Measurements from ENCODE around the gene SLC35D3.
A peak's percentile ranks its signal among the peaks of the same experiment; 100 is the strongest.
"Not testable (repeated sequence)": the region's sequence is repeated elsewhere in the genome, so short reads cannot be mapped to it uniquely, and the experiment has no call there.

SLC35D3 gene

GRCh38 chr6:136901212-136901784 is 20.8 kb upstream of the SLC35D3 start:
- DNase-seq (ENCODE audit: low spot score): no peak
- no peak for TF ChIP-seq CTCF (IDR thresholded peaks at IDR 0.05; ENCODE audit: extremely low read depth, insufficient read depth, missing control alignments)
- in situ Hi-C loops (cut with MboI; ENCODE audit: low pct_unique_long_range_greater_than_20kb, low sequenced_read_pairs, unreplicated experiment): no loop called here

GRCh38 chr6:136904477-136904876 is 17.6 kb upstream of the SLC35D3 start:
- in situ Hi-C loops (cut with MboI; ENCODE audit: low pct_unique_long_range_greater_than_20kb, low sequenced_read_pairs, unreplicated experiment); DNase-seq (ENCODE audit: low spot score): not testable (repeated sequence)

- no peak for TF ChIP-seq CTCF (IDR thresholded peaks at IDR 0.05; ENCODE audit: extremely low read depth, insufficient read depth, missing control alignments)
- in situ Hi-C loops (cut with MboI; ENCODE audit: low pct_unique_long_range_greater_than_20kb, low sequenced_read_pairs, unreplicated experiment): no loop called here
- no peak for DNase-seq (ENCODE audit: low spot score)
Observed at GRCh38 chr6:136914947-136915346, 7.2 kb upstream of the SLC35D3 start.

GRCh38 chr6:136918706-136919105 is 3.4 kb upstream of the SLC35D3 start:
- no peak for DNase-seq (ENCODE audit: low spot score)
- no peak for TF ChIP-seq CTCF (IDR thresholded peaks at IDR 0.05; ENCODE audit: extremely low read depth, insufficient read depth, missing control alignments)
- in situ Hi-C loops (cut with MboI; ENCODE audit: low pct_unique_long_range_greater_than_20kb, low sequenced_read_pairs, unreplicated experiment): no loop called here

- no peak for DNase-seq (ENCODE audit: low spot score)
- in situ Hi-C loops (cut with MboI; ENCODE audit: low pct_unique_long_range_greater_than_20kb, low sequenced_read_pairs, unreplicated experiment): no loop called here
- no peak for TF ChIP-seq CTCF (IDR thresholded peaks at IDR 0.05; ENCODE audit: extremely low read depth, insufficient read depth, missing control alignments)
Observed at GRCh38 chr6:136920216-136920615, 1.9 kb upstream of the SLC35D3 start.

- TF ChIP-seq CTCF (IDR thresholded peaks at IDR 0.05; ENCODE audit: extremely low read depth, insufficient read depth, missing control alignments): no peak
- DNase-seq (ENCODE audit: low spot score): peak; percentile 51
- in situ Hi-C loops (cut with MboI; ENCODE audit: low pct_unique_long_range_greater_than_20kb, low sequenced_read_pairs, unreplicated experiment): no loop called here
Observed at GRCh38 chr6:136920671-136921380, 1.3 kb upstream of the SLC35D3 start.

- peak; percentile 16 for TF ChIP-seq CTCF (IDR thresholded peaks at IDR 0.05; ENCODE audit: extremely low read depth, insufficient read depth, missing control alignments)
- in situ Hi-C loops (cut with MboI; ENCODE audit: low pct_unique_long_range_greater_than_20kb, low sequenced_read_pairs, unreplicated experiment): no loop called here
- DNase-seq (ENCODE audit: low spot score): peak; percentile 67
Observed at GRCh38 chr6:136921381-136921935, 643 bp upstream of the SLC35D3 start.
